HG03095 (cell line): Measurements from ENCODE around the gene CCSAP.
A peak's percentile ranks its signal among the peaks of the same experiment; 100 is the strongest.

ENCODE experiments used
- ATAC-seq: cut with Tn5 transposase; IDR thresholded peaks from one replicate; pipeline ENCODE4 v1.9.1; 2021; ENCODE audit warnings: moderate library complexity; ENCODE audit not compliant: unreplicated experiment

The CCSAP gene

GRCh38 chr1:229288516-229288915 is 54.3 kb downstream of the CCSAP start:
- no peak for ATAC-seq

GRCh38 chr1:229287267-229287666 is 55.6 kb downstream of the CCSAP start:
- ATAC-seq: no peak

- ATAC-seq: no peak
Observed at GRCh38 chr1:229286099-229286766, 56.6 kb downstream of the CCSAP start.

GRCh38 chr1:229285440-229285839 is 57.4 kb downstream of the CCSAP start:
- no peak for ATAC-seq

- ATAC-seq: no peak
Observed at GRCh38 chr1:229284887-229285286, 58.0 kb downstream of the CCSAP start.

- no peak for ATAC-seq
Observed at GRCh38 chr1:229283183-229283611, 59.6 kb downstream of the CCSAP start.

GRCh38 chr1:229282295-229282823 is 60.5 kb downstream of the CCSAP start:
- ATAC-seq: no peak

- ATAC-seq: no peak
Observed at GRCh38 chr1:229281339-229281926, 61.4 kb downstream of the CCSAP start.

GRCh38 chr1:229280921-229281320 is 61.9 kb downstream of the CCSAP start:
- no peak for ATAC-seq

- ATAC-seq: no peak
Observed at GRCh38 chr1:229280037-229280828, 62.6 kb downstream of the CCSAP start.

GRCh38 chr1:229279242-229279641 is 63.6 kb downstream of the CCSAP start:
- no peak for ATAC-seq

GRCh38 chr1:229278120-229278741 is 64.6 kb downstream of the CCSAP start:
- no peak for ATAC-seq

- no peak for ATAC-seq
Observed at GRCh38 chr1:229275005-229275404, 67.8 kb downstream of the CCSAP start.

- ATAC-seq: no peak
Observed at GRCh38 chr1:229273507-229274232, 69.2 kb downstream of the CCSAP start.

- no peak for ATAC-seq
Observed at GRCh38 chr1:229272164-229273158, 70.4 kb downstream of the CCSAP start.

GRCh38 chr1:229271448-229272159 is 71.2 kb downstream of the CCSAP start:
- peak; percentile 50 for ATAC-seq
